GM23338 (cell line): ENCODE results near the gene UGGT2. TPM values are rescaled to one million over a fixed set of nuclear protein-coding genes. Genes with fewer than 3 reads are reported as not detected.

Experiments used
- ATAC-seq: fragments of 200-7000 bp; cut with Tn5 transposase; 3 replicates; pipeline ENCODE4 v1.9.1; 2020
- DNase-seq: peaks from one replicate; pipeline ENCODE4 v3.0.0-alpha.2; 2015; ENCODE audit warnings: low spot score
- H2AFZ ChIP-seq: fragments of 200-600 bp; sonication (generic); 2 replicates; pipeline ENCODE4 v1.8.0; 2016; ENCODE audit warnings: antibody characterized with exemption, mild to moderate bottlenecking, moderate library complexity
- H3F3A ChIP-seq: fragments of 200-600 bp; sonication (generic); replicated peaks from 2 replicates; pipeline ENCODE4 v1.8.0; 2017; ENCODE audit warnings: antibody characterized with exemption, mixed run types, low read depth
- H3K27ac ChIP-seq: fragments of 200-600 bp; sonication (generic); 2 replicates; pipeline ENCODE4 v1.6.1; 2016; ENCODE audit warnings: low read depth
- H3K27me3 ChIP-seq: fragments of 200-600 bp; sonication (generic); 2 replicates; pipeline ENCODE4 v1.8.0; 2016; ENCODE audit warnings: mild to moderate bottlenecking, mixed run types, moderate library complexity; ENCODE audit not compliant: insufficient read depth
- H3K36me3 ChIP-seq: fragments of 200-600 bp; sonication (generic); 2 replicates; pipeline ENCODE4 v1.8.0; 2016; ENCODE audit warnings: mild to moderate bottlenecking; ENCODE audit not compliant: insufficient read depth
- H3K4me1 ChIP-seq: fragments of 200-600 bp; sonication (generic); 2 replicates; pipeline ENCODE4 v1.8.0; 2016; ENCODE audit warnings: mild to moderate bottlenecking, moderate library complexity; ENCODE audit not compliant: insufficient read depth
- H3K4me2 ChIP-seq: fragments of 200-600 bp; sonication (generic); 2 replicates; pipeline ENCODE4 v1.7.1; 2017; ENCODE audit warnings: mixed run types
- H3K4me3 ChIP-seq: fragments of 200-600 bp; sonication (generic); 2 replicates; pipeline ENCODE4 v1.6.1; 2016; ENCODE audit warnings: mixed run types
- H3K79me2 ChIP-seq: fragments of 200-600 bp; sonication (generic); replicated peaks from 2 replicates; pipeline ENCODE4 v1.8.0; 2017; ENCODE audit warnings: mild to moderate bottlenecking; ENCODE audit not compliant: insufficient read depth
- H3K9me2 ChIP-seq: fragments of 200-600 bp; sonication (generic); 2 replicates; pipeline ENCODE4 v1.8.0; 2017; ENCODE audit not compliant: insufficient read depth
- H4K20me1 ChIP-seq: fragments of 200-600 bp; sonication (generic); replicated peaks from 2 replicates; pipeline ENCODE4 v1.8.0; 2017; ENCODE audit warnings: mild to moderate bottlenecking; ENCODE audit not compliant: insufficient read depth
- H3K27ac Mint-ChIP-seq: 2 replicates; pipeline ENCODE4 v1.8.0; 2020; ENCODE audit warnings: inconsistent platforms, mild to moderate bottlenecking, moderate library complexity, mixed read lengths
- H3K27me3 Mint-ChIP-seq: 3 replicates; pipeline ENCODE4 v1.8.0; 2022; ENCODE audit warnings: low read depth, mild to moderate bottlenecking, moderate library complexity, mixed read lengths, inconsistent platforms; ENCODE audit not compliant: insufficient read depth, poor library complexity
- H3K36me3 Mint-ChIP-seq: 3 replicates; pipeline ENCODE4 v1.8.0; 2021; ENCODE audit warnings: low read depth, mild to moderate bottlenecking, inconsistent platforms, moderate library complexity, mixed read lengths
- H3K4me1 Mint-ChIP-seq: 3 replicates; pipeline ENCODE4 v1.8.0; 2020; ENCODE audit warnings: mild to moderate bottlenecking, inconsistent platforms, mixed read lengths
- H3K4me3 Mint-ChIP-seq: 3 replicates; pipeline ENCODE4 v1.8.0; 2021; ENCODE audit warnings: moderate library complexity, mild to moderate bottlenecking, inconsistent platforms, mixed read lengths
- H3K9me3 Mint-ChIP-seq: 3 replicates; pipeline ENCODE4 v1.8.0; 2020; ENCODE audit warnings: moderate library complexity, mild to moderate bottlenecking, inconsistent platforms, mixed read lengths
- CREB1 ChIP-seq: fragments of 250-450 bp; sonication (Bioruptor Pico); IDR thresholded peaks from 2 replicates; pipeline ENCODE4 v1.5.0; 2020; ENCODE audit warnings: low read depth, mild to moderate bottlenecking, moderate library complexity
- ETS1 ChIP-seq: IDR thresholded peaks from 2 replicates; pipeline ENCODE4 v1.6.1; 2016; ENCODE audit warnings: antibody characterized with exemption
- JUNB ChIP-seq: IDR thresholded peaks from one replicate; pipeline ENCODE4 v1.6.1; 2016; ENCODE audit warnings: antibody characterized with exemption; ENCODE audit not compliant: unreplicated experiment
- NANOG ChIP-seq: IDR thresholded peaks from 2 replicates; pipeline ENCODE4 v1.6.1; 2016; ENCODE audit warnings: antibody characterized with exemption, borderline replicate concordance
- POLR2AphosphoS5 ChIP-seq: IDR thresholded peaks from 2 replicates; pipeline ENCODE4 v1.6.1; 2016; ENCODE audit warnings: antibody characterized with exemption, low read depth
- REST ChIP-seq: IDR thresholded peaks from one replicate; pipeline ENCODE4 v1.6.1; 2018; ENCODE audit warnings: antibody characterized with exemption; ENCODE audit not compliant: unreplicated experiment
- ZNF331 ChIP-seq: fragments of 250-450 bp; sonication (Bioruptor Pico); IDR thresholded peaks from 2 replicates; pipeline ENCODE4 v1.5.0; 2020; ENCODE audit warnings: low read depth, mild to moderate bottlenecking, moderate library complexity
- ZNF462 ChIP-seq: fragments of 250-450 bp; sonication (Bioruptor Pico); IDR thresholded peaks from 2 replicates; pipeline ENCODE4 v1.5.0; 2020; ENCODE audit warnings: mild to moderate bottlenecking, moderate library complexity
- polyA plus RNA-seq: library from polyadenylated mRNA; unstranded; fragments of >200 nt; fragmentation: Nextera tagmentation; extraction: Ambion mirVana; gene quantifications from 2 replicates; pipeline ENCODE4 v1.2.1, GENCODE V29; 2016
- total RNA-seq: library from RNA; depleted of rRNA; stranded (reverse); fragments of >200 nt; shearing (Covaris generic); gene quantifications from 2 replicates; pipeline ENCODE4 v1.2.3, GENCODE V29; 2014

Gene UGGT2
- total and polyA plus RNA-seq, 2 experiments from 2014 or later = 44.0 to 60.5 TPM

GRCh38 chr13:96002322-96003131, 50.7 kb downstream of the UGGT2 start (continued):
- TF ChIP-seq ZNF331 (CRISPR knock-in tag) (no peak), JUNB (no peak), POLR2AphosphoS5 (no peak), REST (no peak), CREB1 (CRISPR knock-in tag) (no peak)

GRCh38 chr13:96000069-96000468, 53.1 kb downstream of the UGGT2 start:
- Mint-ChIP-seq H3K4me1 (peaks cover 65% of the 10 kb centered on the region), H3K9me3 (no peaks in the 10 kb centered on the region), H3K4me3 (peak overlapping the region; percentile 46), H3K27ac (peak overlapping the region; percentile 93), H3K36me3 (peaks cover 16% of the 10 kb centered on the region), H3K27me3 (peaks cover 3% of the 10 kb centered on the region)
- H2AFZ ChIP-seq = no peak overlapping the region
- H3K79me2 ChIP-seq = no peaks in the 10 kb centered on the region
- peak overlapping the region; percentile 30 for H3K4me2 ChIP-seq
- TF ChIP-seq POLR2AphosphoS5 = no peak
- peak; percentile 51; the same call in 1 of the 2 replicates for TF ChIP-seq NANOG
- peak; percentile 81 for ATAC-seq
- H4K20me1 ChIP-seq = no peaks in the 10 kb centered on the region
- peak overlapping the region; percentile 0 for H3K4me3 ChIP-seq
- H3K9me2 ChIP-seq = no peaks in the 10 kb centered on the region
- no peaks in the 10 kb centered on the region for H3K27me3 ChIP-seq
- peak overlapping the region; percentile 87 for H3K27ac ChIP-seq
- no peaks in the 10 kb centered on the region for H3K36me3 ChIP-seq
- no peaks in the 10 kb centered on the region for H3F3A ChIP-seq
- DNase-seq = peak; percentile 54
- peaks cover 56% of the 10 kb centered on the region for H3K4me1 ChIP-seq

GRCh38 chr13:95987841-95988240, 65.4 kb downstream of the UGGT2 start:
- Mint-ChIP-seq H3K4me1 (peaks cover 12% of the 10 kb centered on the region; the same call in 2 of the 3 replicates), H3K9me3 (no peaks in the 10 kb centered on the region), H3K4me3 (no peak overlapping the region), H3K36me3 (no peaks in the 10 kb centered on the region), H3K27me3 (no peaks in the 10 kb centered on the region), H3K27ac (peak overlapping the region; percentile 53; the same call in 1 of the 2 replicates)
- H3K4me1 ChIP-seq = 0 out of 2 replicates have a peak, but pooled peaks cover 12% of the 10 kb centered on the region
- H3K36me3 ChIP-seq = no peaks in the 10 kb centered on the region
- no peaks in the 10 kb centered on the region for H4K20me1 ChIP-seq
- no peak overlapping the region for H3K4me3 ChIP-seq
- H3K4me2 ChIP-seq = no peak overlapping the region
- no peaks in the 10 kb centered on the region for H3K79me2 ChIP-seq
- no peak overlapping the region for H2AFZ ChIP-seq
- no peaks in the 10 kb centered on the region for H3F3A ChIP-seq
- no peaks in the 10 kb centered on the region for H3K27me3 ChIP-seq
- DNase-seq (no peak), ATAC-seq (peak; percentile 45; the same call in 2 of the 3 replicates)
- no peak overlapping the region for H3K27ac ChIP-seq
- H3K9me2 ChIP-seq = no peaks in the 10 kb centered on the region
- TF ChIP-seq ETS1 (no peak), ZNF462 (CRISPR knock-in tag) (no peak), ZNF331 (CRISPR knock-in tag) (no peak), CREB1 (CRISPR knock-in tag) (no peak)
